HUES64 (cell line): ENCODE measurements around the gene PHAF1.

Source experiments
- H3K27ac ChIP-seq: 2 replicates; pipeline ENCODE4 v1.7.0; 2013; ENCODE audit warnings: low read depth, low read length, inconsistent platforms
- H3K27me3 ChIP-seq: 2 replicates; pipeline ENCODE4 v1.6.1; 2013; ENCODE audit warnings: mild to moderate bottlenecking, low read length; ENCODE audit not compliant: insufficient read depth
- H3K36me3 ChIP-seq: 2 replicates; pipeline ENCODE4 v1.6.1; 2013; ENCODE audit warnings: mild to moderate bottlenecking, low read length; ENCODE audit not compliant: insufficient read depth
- H3K4me1 ChIP-seq: 2 replicates; pipeline ENCODE4 v1.6.1; 2013; ENCODE audit warnings: mild to moderate bottlenecking, low read length, moderate library complexity; ENCODE audit not compliant: insufficient read depth
- H3K4me3 ChIP-seq: 2 replicates; pipeline ENCODE4 v1.5.1; 2013; ENCODE audit warnings: mild to moderate bottlenecking, low read length, moderate library complexity
- H3K9ac ChIP-seq: 2 replicates; pipeline ENCODE4 v1.6.1; 2013; ENCODE audit warnings: mild to moderate bottlenecking, low read depth, low read length
- H3K9me3 ChIP-seq: 2 replicates; pipeline ENCODE4 v1.6.1; 2013; ENCODE audit warnings: low read depth, low read length; ENCODE audit not compliant: insufficient read depth
- WGBS: fragments of 150-250, 120-280 bp; methylation state at CpG from one replicate; pipeline ENCODE4 v1.1.7; 2013; ENCODE audit warnings: missing lambda C conversion rate; 5-methylcytosine and 5-hydroxymethylcytosine counted together

The PHAF1 gene

GRCh38 chr16:67185651-67186134, 76.0 kb downstream of the PHAF1 start:
- Histone ChIP-seq H3K9me3 (no peaks in the 10 kb centered on the region), H3K4me1 (peaks cover 4% of the 10 kb centered on the region; the same call in 1 of the 2 replicates), H3K27ac (no peak overlapping the region), H3K36me3 (no peaks in the 10 kb centered on the region), H3K27me3 (peaks cover 29% of the 10 kb centered on the region), H3K4me3 (no peak overlapping the region), H3K9ac (no peak overlapping the region)
- 14% methylated on average over 11 of the region's 12 CpGs for WGBS

DNA sequence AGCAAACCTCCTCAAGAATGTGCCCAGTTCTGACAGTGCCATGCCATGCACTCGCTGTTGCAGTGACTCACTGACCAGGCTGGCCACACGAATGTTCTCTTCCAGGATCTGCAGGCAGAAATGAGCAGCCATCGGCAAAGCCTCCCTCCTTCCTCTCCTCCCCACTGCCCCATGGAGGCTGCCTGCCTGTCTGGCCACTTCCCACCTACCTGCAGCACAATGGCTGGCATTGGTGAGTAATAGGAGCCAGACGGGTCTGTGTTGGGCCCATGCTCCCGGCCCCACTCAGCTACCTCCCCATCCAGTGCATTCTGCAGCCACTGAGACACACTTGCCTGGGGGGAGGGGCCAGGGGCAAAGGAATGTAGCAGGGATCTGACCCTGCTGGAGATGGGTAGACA, 76.8 kb downstream of the PHAF1 start:
- WGBS: 60% methylated on average over 5 of the region's 5 CpGs
- no peak overlapping the region for H3K27ac ChIP-seq
- peaks cover 4% of the 10 kb centered on the region; the same call in 1 of the 2 replicates for H3K4me1 ChIP-seq
- no peak overlapping the region for H3K9ac ChIP-seq
- peaks cover 29% of the 10 kb centered on the region for H3K27me3 ChIP-seq
- no peak overlapping the region for H3K4me3 ChIP-seq
- no peaks in the 10 kb centered on the region for H3K36me3 ChIP-seq
- no peaks in the 10 kb centered on the region for H3K9me3 ChIP-seq

- Histone ChIP-seq H3K4me3 (no peak overlapping the region), H3K27me3 (peaks cover 29% of the 10 kb centered on the region), H3K9ac (no peak overlapping the region), H3K9me3 (no peaks in the 10 kb centered on the region), H3K36me3 (no peaks in the 10 kb centered on the region), H3K27ac (no peak overlapping the region), H3K4me1 (peaks cover 4% of the 10 kb centered on the region; the same call in 1 of the 2 replicates)
- 93% methylated on average over 26 of the region's 26 CpGs for WGBS
Observed at GRCh38 chr16:67187175-67187890, 77.6 kb downstream of the PHAF1 start.

- WGBS: 91% methylated on average over 4 of the region's 4 CpGs
- H3K27me3 ChIP-seq: peaks cover 29% of the 10 kb centered on the region
- no peak overlapping the region for H3K27ac ChIP-seq
- no peak overlapping the region for H3K9ac ChIP-seq
- peaks cover 3% of the 10 kb centered on the region; the same call in 1 of the 2 replicates for H3K36me3 ChIP-seq
- H3K4me1 ChIP-seq: peaks cover 9% of the 10 kb centered on the region; the same call in 1 of the 2 replicates
- H3K9me3 ChIP-seq: no peaks in the 10 kb centered on the region
- H3K4me3 ChIP-seq: no peak overlapping the region
Observed at GRCh38 chr16:67188323-67188722, 78.6 kb downstream of the PHAF1 start.

DNA sequence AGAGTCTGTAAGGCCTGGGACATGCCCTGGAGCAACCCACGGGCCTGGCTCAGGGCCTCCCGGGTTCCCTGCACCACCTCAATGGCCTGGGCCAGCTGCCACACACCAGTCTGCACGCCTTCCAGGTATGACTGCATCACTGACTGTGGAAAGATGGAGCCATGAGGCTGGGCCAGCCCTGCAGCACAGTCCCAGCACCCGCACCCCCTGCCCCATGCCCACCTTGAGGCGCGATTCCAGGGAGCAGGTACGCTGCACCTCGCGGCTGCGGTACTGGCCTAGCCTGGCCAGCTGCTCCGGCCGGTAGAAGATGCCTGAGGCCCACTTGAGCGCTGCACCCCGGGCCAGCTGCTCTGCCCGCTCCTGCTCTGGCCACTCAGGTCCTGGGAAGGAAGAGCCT, 79.1 kb downstream of the PHAF1 start:
- Histone ChIP-seq H3K36me3 (peaks cover 7% of the 10 kb centered on the region), H3K9me3 (no peaks in the 10 kb centered on the region), H3K9ac (no peak overlapping the region), H3K4me1 (peaks cover 11% of the 10 kb centered on the region; the same call in 1 of the 2 replicates), H3K27me3 (peaks cover 29% of the 10 kb centered on the region), H3K4me3 (no peak overlapping the region), H3K27ac (no peak overlapping the region)
- WGBS: 91% methylated on average over 15 of the region's 15 CpGs

GRCh38 chr16:67190041-67190440, 80.3 kb downstream of the PHAF1 start, which contains the start of gene EXOC3L1:
Gene EXOC3L1, minus strand, starts transcription at chr16:67190136. Its CDS starts 460 bp downstream, at chr16:67189676.
- WGBS: 60% methylated on average over 6 of the region's 6 CpGs
- H3K27ac ChIP-seq: no peak within 1 kb of the TSS

GRCh38 chr16:67190448-67191399, 81.0 kb downstream of the PHAF1 start:
- H3K4me1 ChIP-seq: peaks cover 11% of the 10 kb centered on the region; the same call in 1 of the 2 replicates
- peaks cover 27% of the 10 kb centered on the region for H3K36me3 ChIP-seq
- H3K4me3 ChIP-seq: no peak overlapping the region
- no peak overlapping the region for H3K9ac ChIP-seq
- H3K27me3 ChIP-seq: peaks cover 11% of the 10 kb centered on the region
- WGBS: 91% methylated on average over 13 of the region's 13 CpGs
- H3K27ac ChIP-seq: no peak overlapping the region
- H3K9me3 ChIP-seq: no peaks in the 10 kb centered on the region

More at GRCh38 chr16:67190041-67190440, 80.3 kb downstream of the PHAF1 start, which contains the start of gene EXOC3L1:
- Histone ChIP-seq H3K9ac (no peak within 1 kb of the TSS), H3K36me3 (peaks cover 20% of the 10 kb centered on the region), H3K27me3 (peaks cover 18% of the 10 kb centered on the region), H3K4me3 (no peak within 1 kb of the TSS), H3K4me1 (peaks cover 11% of the 10 kb centered on the region; the same call in 1 of the 2 replicates), H3K9me3 (no peaks in the 10 kb centered on the region)

GRCh38 chr16:67191411-67191994, 81.8 kb downstream of the PHAF1 start:
- Histone ChIP-seq H3K4me3 (peak overlapping the region; percentile 99), H3K9me3 (no peaks in the 10 kb centered on the region), H3K27me3 (peaks cover 3% of the 10 kb centered on the region), H3K9ac (no peak overlapping the region), H3K27ac (no peak overlapping the region), H3K4me1 (peaks cover 11% of the 10 kb centered on the region; the same call in 1 of the 2 replicates), H3K36me3 (peaks cover 34% of the 10 kb centered on the region)
- 40% methylated on average over 9 of the region's 9 CpGs for WGBS

- Histone ChIP-seq H3K9ac (peak within 1 kb of the TSS; percentile 91), H3K9me3 (no peaks in the 10 kb centered on the region), H3K4me1 (peaks cover 7% of the 10 kb centered on the region; the same call in 1 of the 2 replicates), H3K27ac (peak within 1 kb of the TSS; percentile 48; the same call in 1 of the 2 replicates), H3K27me3 (no peaks in the 10 kb centered on the region), H3K4me3 (peak within 1 kb of the TSS; percentile 99), H3K36me3 (peaks cover 41% of the 10 kb centered on the region)
- WGBS: under 1% methylated on average over 54 of the region's 54 CpGs
Observed at GRCh38 chr16:67191995-67192681, 82.4 kb downstream of the PHAF1 start, which contains the start of gene E2F4. Gene E2F4, plus strand, starts transcription at chr16:67192155. Its CDS starts 73 bp downstream, at chr16:67192228.

DNA sequence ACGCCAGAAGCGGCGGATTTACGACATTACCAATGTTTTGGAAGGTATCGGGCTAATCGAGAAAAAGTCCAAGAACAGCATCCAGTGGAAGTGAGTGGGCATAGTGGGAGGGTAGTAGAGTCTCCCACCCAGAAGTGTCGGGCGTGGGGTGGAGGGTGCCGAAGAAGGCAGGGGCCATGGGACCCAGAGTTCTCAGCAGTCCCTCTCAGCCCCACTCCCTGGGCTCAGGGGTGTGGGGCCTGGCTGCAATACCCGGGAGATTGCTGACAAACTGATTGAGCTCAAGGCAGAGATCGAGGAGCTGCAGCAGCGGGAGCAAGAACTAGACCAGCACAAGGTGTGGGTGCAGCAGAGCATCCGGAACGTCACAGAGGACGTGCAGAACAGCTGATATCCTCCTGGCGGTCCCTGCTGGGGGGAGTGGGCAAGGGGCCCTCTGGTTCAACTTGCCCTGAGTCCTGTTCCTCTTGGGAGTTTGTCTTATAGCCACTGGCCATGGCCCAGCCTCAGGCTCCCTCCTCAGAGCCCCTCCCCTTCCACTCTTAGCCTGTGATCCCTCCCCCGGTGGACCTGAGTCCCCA, 83.1 kb downstream of the PHAF1 start:
- Histone ChIP-seq H3K9me3 (no peaks in the 10 kb centered on the region), H3K27ac (no peak overlapping the region), H3K4me3 (peak overlapping the region; percentile 99), H3K27me3 (no peaks in the 10 kb centered on the region), H3K9ac (peak overlapping the region; percentile 91), H3K36me3 (peaks cover 48% of the 10 kb centered on the region), H3K4me1 (peaks cover 7% of the 10 kb centered on the region; the same call in 1 of the 2 replicates)
- 43% methylated on average over 17 of the region's 17 CpGs for WGBS
